K562 (cell line): ENCODE results near the gene SMOC2. TPM values are rescaled to one million over a fixed set of nuclear protein-coding genes. Genes with fewer than 3 reads are reported as not detected.

Experiments used
- ATAC-seq: fragments of 200-7000 bp; cut with Tn5 transposase; 3 replicates; pipeline ENCODE4 v1.9.1; 2020; ENCODE audit warnings: moderate library complexity
- BruUV-seq: library from RNA; stranded (reverse); fragments of 400-500 nt; replicated peaks from 2 replicates; lab custom pipeline; 2021; lab: Mats Ljungman, UMichigan
- CTCF ChIA-PET: fragments of 300-600 bp; formaldehyde crosslinking; extraction: SDS; loops from one replicate; lab custom pipeline; 2021; ENCODE audit warnings: low intra/inter-chr PET ratio; lab: Yijun Ruan, JAX
- POLR2A ChIA-PET: fragments of 300-600, 350-650 bp; sonication (Branson Sonifier 250); formaldehyde crosslinking; extraction: SDS; loops from one replicate; lab custom pipeline; 2021; ENCODE audit warnings: antibody characterized with exemption, inconsistent platforms; lab: Yijun Ruan, JAX
- DNase-seq, 4 experiments: peaks; one replicate each; pipeline versions ENCODE4 v3.0.0 to v3.0.0-alpha.2; 2011 to 2018; ENCODE audit warnings: low spot score in 3 of 4, mixed read lengths in 3 of 4; ENCODE audit errors: extremely low read depth in 1 of 4
- FAIRE-seq: peaks from 2 replicates; lab custom pipeline; 2011; peaks lifted over from hg19 to GRCh38; lab: Jason Lieb, UNC
- H2AFZ ChIP-seq: 2 replicates; pipeline ENCODE4 v1.6.0; 2011; ENCODE audit warnings: low read depth, low read length, control low read depth, inconsistent platforms
- H3K27ac ChIP-seq: fragments of 200-600 bp; 3 replicates; pipeline ENCODE4 v1.8.0; 2011; ENCODE audit warnings: low read depth, mild to moderate bottlenecking, control low read depth, inconsistent platforms, low read length, moderate library complexity, mixed read lengths; ENCODE audit errors: extremely low read depth
- H3K27me3 ChIP-seq, 2 experiments: fragments of 300-600 bp in 1 of 2; 2 replicates in 1 of 2; 3 replicates in 1 of 2; pipeline versions ENCODE4 v1.6.0 to v1.8.0; 2011; ENCODE audit warnings: inconsistent platforms in 2 of 2, low read length in 2 of 2, mild to moderate bottlenecking in 1 of 2, mixed read lengths in 1 of 2, moderate library complexity in 1 of 2; ENCODE audit not compliant: control insufficient read depth in 2 of 2, insufficient read depth in 2 of 2
- H3K36me3 ChIP-seq: fragments of 300-600 bp; 3 replicates; pipeline ENCODE4 v1.8.0; 2011; ENCODE audit warnings: mild to moderate bottlenecking, low read length, inconsistent platforms; ENCODE audit not compliant: control insufficient read depth, insufficient read depth
- H3K4me1 ChIP-seq, 2 experiments: fragments of 200-600 bp in 1 of 2; replicated peaks in 1 of 2; 2 replicates in 1 of 2; 3 replicates in 1 of 2; pipeline versions ENCODE4 v1.5.1 to v1.8.0; 2011; ENCODE audit warnings: inconsistent platforms in 2 of 2, low read length in 2 of 2, mild to moderate bottlenecking in 1 of 2, mixed read lengths in 1 of 2, moderate library complexity in 1 of 2; ENCODE audit not compliant: control insufficient read depth in 2 of 2, insufficient read depth in 2 of 2
- H3K4me2 ChIP-seq: 2 replicates; pipeline ENCODE4 v1.6.1; 2011; ENCODE audit warnings: low read length, control low read depth, inconsistent platforms, mixed read lengths; ENCODE audit not compliant: insufficient read depth
- H3K4me3 ChIP-seq: fragments of 200-600 bp; sonication (generic), shearing (Covaris generic); 2 replicates; pipeline ENCODE4 v1.5.1; 2016; ENCODE audit warnings: control low read depth, inconsistent platforms
- H3K79me2 ChIP-seq: fragments of 200-600 bp; 3 replicates; pipeline ENCODE4 v1.8.0; 2011; ENCODE audit warnings: low read length, inconsistent platforms; ENCODE audit not compliant: control insufficient read depth, insufficient read depth
- H3K9ac ChIP-seq, 2 experiments: 2 replicates each; pipeline versions ENCODE4 v1.6.0 to v1.6.1; 2011; ENCODE audit warnings: low read depth in 2 of 2, low read length in 2 of 2, control low read depth in 1 of 2, inconsistent platforms in 1 of 2, mild to moderate bottlenecking in 1 of 2, mixed read lengths in 1 of 2; ENCODE audit not compliant: insufficient read depth in 1 of 2
- H3K9me1 ChIP-seq: one replicate; pipeline ENCODE4 v1.6.0; 2011; ENCODE audit warnings: inconsistent platforms, mild to moderate bottlenecking, low read length, moderate library complexity; ENCODE audit not compliant: control insufficient read depth, insufficient read depth
- H3K9me3 ChIP-seq: replicated peaks from 2 replicates; pipeline ENCODE4 v1.5.1; 2011; ENCODE audit warnings: low read depth, low read length, inconsistent platforms; ENCODE audit not compliant: control insufficient read depth, insufficient read depth
- H4K20me1 ChIP-seq: replicated peaks from 2 replicates; pipeline ENCODE4 v1.6.1; 2011; ENCODE audit warnings: low read length, inconsistent platforms, mixed read lengths; ENCODE audit not compliant: control insufficient read depth, insufficient read depth
- E4F1 ChIP-seq: fragments of 250-450 bp; sonication (Bioruptor Pico); IDR thresholded peaks from 2 replicates; pipeline ENCODE4 v1.5.0; 2021; ENCODE audit warnings: mild to moderate bottlenecking, borderline replicate concordance
- JUN ChIP-seq, 2 experiments: sonication (generic) in 1 of 2; formaldehyde crosslinking in 1 of 2; IDR thresholded peaks; 2 replicates each; pipeline versions ENCODE4 v1.6.1 to v1.8.0; 2012 to 2022; ENCODE audit warnings: borderline replicate concordance in 2 of 2, mild to moderate bottlenecking in 2 of 2, improper control_type of control experiment in 1 of 2, low read depth in 1 of 2, low read length in 1 of 2, missing genetic modification reagents in 1 of 2
- NCOA4 ChIP-seq: fragments of 450-650 bp; IDR thresholded peaks from 2 replicates; pipeline ENCODE4 v1.6.1; 2018; ENCODE audit warnings: mild to moderate bottlenecking; ENCODE audit not compliant: partially characterized antibody
- RBBP5 ChIP-seq: fragments of 200-600 bp; sonication (generic); IDR thresholded peaks from 2 replicates; pipeline ENCODE4 v1.6.1; 2012; ENCODE audit warnings: borderline replicate concordance, mild to moderate bottlenecking, low read length, control low read depth, inconsistent platforms; ENCODE audit not compliant: insufficient read depth, poor library complexity, severe bottlenecking
- RHOXF2B ChIP-seq: fragments of 250-450 bp; sonication (Bioruptor Pico); conservative IDR thresholded peaks from 2 replicates; pipeline ENCODE4 v1.5.1; 2021
- SMAD2 ChIP-seq: fragments of 150-350 bp; IDR thresholded peaks from 2 replicates; pipeline ENCODE4 v1.6.1; 2014; ENCODE audit warnings: low read depth, mild to moderate bottlenecking, low read length
- SRSF1 ChIP-seq: fragments of 200-400 bp; formaldehyde crosslinking; IDR thresholded peaks from 2 replicates; pipeline ENCODE4 v1.6.1; 2017; ENCODE audit warnings: mild to moderate bottlenecking, low read depth, low read length, moderate library complexity
- ZC3H11A ChIP-seq: IDR thresholded peaks from 2 replicates; pipeline ENCODE4 v1.6.1; 2012; ENCODE audit warnings: low read depth, low read length, improper control_type of control experiment
- WGBS: fragments of 100-300 bp; shearing (Covaris generic); methylation state at CpG from one replicate; pipeline ENCODE4 v1.1.6; 2016; ENCODE audit warnings: low coverage, mixed read lengths; ENCODE audit not compliant: insufficient coverage; ENCODE audit errors: missing lambda C conversion rate; 5-methylcytosine and 5-hydroxymethylcytosine counted together
- in situ Hi-C: fragments of 300-500 bp; cut with MboI; formaldehyde crosslinking; loops from 4 replicates; pipeline ENCODE4 v1.15.0; 2018; ENCODE audit warnings: inconsistent platforms, mixed read lengths
- intact Hi-C: fragments of 100-400 bp; cut with micrococcal nuclease; formaldehyde crosslinking; loops from 2 replicates; pipeline ENCODE4 v1.14.2; 2022
- polyA plus RNA-seq, 8 experiments: library from polyadenylated mRNA; depleted of rRNA in 4 of 8; stranded (reverse) in 5 of 8; unstranded in 3 of 8; fragments of >200 nt; fragmentation: Nextera tagmentation in 2 of 8; fragmentation: Illumina TruSeq in 1 of 8; extraction: Ambion mirVana in 2 of 8; extraction: Trizol in 1 of 8; gene quantifications; 2 replicates each; pipeline versions ENCODE4 v1.2.1 to v1.2.3, GENCODE V29; 2011 to 2014; ENCODE audit warnings: inconsistent platforms in 1 of 8, missing spikeins in 1 of 8
- total RNA-seq, 7 experiments: library from RNA; depleted of rRNA in 6 of 7; stranded (reverse); fragments of >200 nt in 6 of 7; fragmentation: Illumina TruSeq in 2 of 7; extraction: Trizol in 2 of 7; gene quantifications; 2 replicates each; pipeline versions ENCODE4 v1.2.1 to v1.2.3, GENCODE V29; 2011 to 2021; ENCODE audit warnings: low replicate concordance in 1 of 7
- TF ChIP-seq, protein P1 (sequence below): fragments of 450-650 bp; IDR thresholded peaks from one replicate; pipeline ENCODE4 v1.6.1; 2018; ENCODE audit warnings: mild to moderate bottlenecking, moderate library complexity; ENCODE audit not compliant: partially characterized antibody
- TF ChIP-seq, protein P2 (sequence below): fragments of 450-650 bp; IDR thresholded peaks from 2 replicates; pipeline ENCODE4 v1.7.1; 2018; ENCODE audit warnings: mild to moderate bottlenecking, low read depth; ENCODE audit not compliant: partially characterized antibody

The SMOC2 gene
- total and polyA plus RNA-seq, 9 of the 15 experiments (the other 6 are each of a cell fraction or from before 2014, with no cell fraction given) = 0.45 to 2.3 (median 1.1) TPM

DNA sequence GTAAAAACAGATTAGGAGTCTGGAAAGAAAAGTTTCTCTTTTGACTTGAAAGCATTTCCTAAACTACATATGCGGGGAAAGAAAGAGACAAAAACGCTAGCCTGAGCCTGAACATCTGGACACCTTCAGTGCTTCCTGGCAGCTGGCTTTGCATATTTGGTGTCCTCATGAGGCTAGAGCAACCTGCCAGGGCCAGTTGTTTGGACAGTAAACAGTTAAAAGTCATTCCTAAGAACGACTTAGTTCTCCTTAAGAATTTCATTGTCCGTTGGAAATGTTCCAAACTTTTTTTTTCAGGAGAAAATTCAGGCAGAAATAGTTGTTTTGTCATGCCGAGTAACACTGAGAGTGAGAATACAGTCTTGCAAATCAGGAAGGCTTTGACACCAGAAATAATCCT, 199.8 kb downstream of the SMOC2 start:
- H3K79me2 ChIP-seq = no peaks in the 10 kb centered on the region
- no peak overlapping the region for H2AFZ ChIP-seq
- peaks cover 4% of the 10 kb centered on the region; the same call in 1 of the 2 replicates for H4K20me1 ChIP-seq
- H3K9me3 ChIP-seq = no peaks in the 10 kb centered on the region
- ATAC-seq (no peak), DNase-seq (no peak), FAIRE-seq (no peak)
- intact Hi-C loops (no loop called here), in situ Hi-C loops (no loop called here)
- 17% methylated on average over 5 of the region's 5 CpGs for WGBS
- H3K4me3 ChIP-seq = no peak overlapping the region
- no peak overlapping the region for H3K27ac ChIP-seq
- H3K27me3 ChIP-seq = peaks cover 4 to 35% of the 10 kb centered on the region in 2 experiments; a peak in 3 of 5 replicates
- no peaks in the 10 kb centered on the region for H3K4me1 ChIP-seq
- ChIA-PET POLR2A (no interaction called here), CTCF (no interaction called here)
- H3K9ac ChIP-seq = no peak overlapping the region
- H3K36me3 ChIP-seq = no peaks in the 10 kb centered on the region
- no peaks in the 10 kb centered on the region for H3K9me1 ChIP-seq
- TF ChIP-seq, protein P1, sequence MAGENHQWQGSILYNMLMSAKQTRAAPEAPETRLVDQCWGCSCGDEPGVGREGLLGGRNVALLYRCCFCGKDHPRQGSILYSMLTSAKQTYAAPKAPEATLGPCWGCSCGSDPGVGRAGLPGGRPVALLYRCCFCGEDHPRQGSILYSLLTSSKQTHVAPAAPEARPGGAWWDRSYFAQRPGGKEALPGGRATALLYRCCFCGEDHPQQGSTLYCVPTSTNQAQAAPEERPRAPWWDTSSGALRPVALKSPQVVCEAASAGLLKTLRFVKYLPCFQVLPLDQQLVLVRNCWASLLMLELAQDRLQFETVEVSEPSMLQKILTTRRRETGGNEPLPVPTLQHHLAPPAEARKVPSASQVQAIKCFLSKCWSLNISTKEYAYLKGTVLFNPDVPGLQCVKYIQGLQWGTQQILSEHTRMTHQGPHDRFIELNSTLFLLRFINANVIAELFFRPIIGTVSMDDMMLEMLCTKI = no peak
- TF ChIP-seq NCOA4 (no peak), ZC3H11A (no peak), RBBP5 (no peak), RHOXF2B (CRISPR knock-in tag) (no peak), SRSF1 (no peak), SMAD2 (no peak), JUN (IDR thresholded peaks at IDR 0.05; ENCODE audit: borderline replicate concordance, low read depth, low read length) (no peak), JUN (CRISPR knock-in tag; IDR thresholded peaks at IDR 0.05; ENCODE audit: borderline replicate concordance) (no peak), E4F1 (no peak)
- TF ChIP-seq, protein P2, sequence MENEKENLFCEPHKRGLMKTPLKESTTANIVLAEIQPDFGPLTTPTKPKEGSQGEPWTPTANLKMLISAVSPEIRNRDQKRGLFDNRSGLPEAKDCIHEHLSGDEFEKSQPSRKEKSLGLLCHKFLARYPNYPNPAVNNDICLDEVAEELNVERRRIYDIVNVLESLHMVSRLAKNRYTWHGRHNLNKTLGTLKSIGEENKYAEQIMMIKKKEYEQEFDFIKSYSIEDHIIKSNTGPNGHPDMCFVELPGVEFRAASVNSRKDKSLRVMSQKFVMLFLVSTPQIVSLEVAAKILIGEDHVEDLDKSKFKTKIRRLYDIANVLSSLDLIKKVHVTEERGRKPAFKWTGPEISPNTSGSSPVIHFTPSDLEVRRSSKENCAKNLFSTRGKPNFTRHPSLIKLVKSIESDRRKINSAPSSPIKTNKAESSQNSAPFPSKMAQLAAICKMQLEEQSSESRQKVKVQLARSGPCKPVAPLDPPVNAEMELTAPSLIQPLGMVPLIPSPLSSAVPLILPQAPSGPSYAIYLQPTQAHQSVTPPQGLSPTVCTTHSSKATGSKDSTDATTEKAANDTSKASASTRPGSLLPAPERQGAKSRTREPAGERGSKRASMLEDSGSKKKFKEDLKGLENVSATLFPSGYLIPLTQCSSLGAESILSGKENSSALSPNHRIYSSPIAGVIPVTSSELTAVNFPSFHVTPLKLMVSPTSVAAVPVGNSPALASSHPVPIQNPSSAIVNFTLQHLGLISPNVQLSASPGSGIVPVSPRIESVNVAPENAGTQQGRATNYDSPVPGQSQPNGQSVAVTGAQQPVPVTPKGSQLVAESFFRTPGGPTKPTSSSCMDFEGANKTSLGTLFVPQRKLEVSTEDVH = no peak
- H3K4me2 ChIP-seq = no peak overlapping the region
- no TSS peak for BruUV-seq
